Colonic mucosa (tissue), 4 donors: Measurements from ENCODE around the gene ARL14EPL. TPM values are rescaled to one million over a fixed set of nuclear protein-coding genes. Genes with fewer than 3 reads are reported as not detected.

Experiments used
- DNase-seq: peaks from one replicate; pipeline ENCODE4 v3.0.0-alpha.2; 2020
- H3K27ac ChIP-seq: fragments of 200-600 bp; one replicate; pipeline ENCODE4 v1.8.0; 2021
- H3K27me3 ChIP-seq: fragments of 200-600 bp; one replicate; pipeline ENCODE4 v1.8.0; 2021
- H3K36me3 ChIP-seq: fragments of 200-600 bp; one replicate; pipeline ENCODE4 v1.8.0; 2021
- H3K4me1 ChIP-seq: fragments of 200-600 bp; one replicate; pipeline ENCODE4 v1.8.0; 2021; ENCODE audit warnings: mild to moderate bottlenecking
- H3K4me3 ChIP-seq: fragments of 200-600 bp; one replicate; pipeline ENCODE4 v1.8.0; 2021
- H3K9ac ChIP-seq, 2 donors: one replicate each; pipeline ENCODE4 v1.7.0; 2013; ENCODE audit warnings: control low read depth in 2 of 2, low read depth in 2 of 2, low read length in 2 of 2
- H3K9me3 ChIP-seq: fragments of 200-600 bp; one replicate; pipeline ENCODE4 v1.8.0; 2021
- CTCF ChIP-seq: fragments of 200-600 bp; IDR thresholded peaks from one replicate; pipeline ENCODE4 v1.8.0; 2022; ENCODE audit warnings: antibody characterized with exemption, mild to moderate bottlenecking
- intact Hi-C: fragments of 100-400 bp; cut with DNase I; formaldehyde crosslinking; loops from one replicate; pipeline ENCODE4 v1.14.1; 2022
- total RNA-seq, 2 donors: library from RNA; stranded (reverse); fragmentation: NEBNext Ultra II Directional in 1 of 2; extraction: Animal tissue kit (Norgen Biotek cat#: 25700) in 1 of 2; gene quantifications; one replicate each; pipeline ENCODE4 v1.2.1, GENCODE V29; 2021
- donor health status: healthy.
- donor health status: DM: no; HTN: no; CAD: no.
- donor health status: DM: no; HTN: no; CAD: no.

ARL14EPL gene
- total RNA-seq, 2 donors from 2014 or later = not detected

- intact Hi-C loops = no loop called here
Observed at GRCh38 chr5:116035123-116035522, 2.9 kb downstream of the ARL14EPL start.

GRCh38 chr5:116037236-116037822, 5.1 kb downstream of the ARL14EPL start:
- Histone ChIP-seq H3K4me1 (no peaks in the 10 kb centered on the region), H3K9ac (no peak overlapping the region), H3K9me3 (no peaks in the 10 kb centered on the region), H3K36me3 (no peaks in the 10 kb centered on the region), H3K4me3 (no peak overlapping the region), H3K27me3 (no peaks in the 10 kb centered on the region), H3K27ac (no peak overlapping the region)
- no peak for DNase-seq
- intact Hi-C loops = no loop called here
- no peak for TF ChIP-seq CTCF

More at GRCh38 chr5:116035123-116035522, 2.9 kb downstream of the ARL14EPL start:
- Histone ChIP-seq H3K9me3 (no peaks in the 10 kb centered on the region), H3K36me3 (no peaks in the 10 kb centered on the region), H3K27ac (no peak overlapping the region), H3K9ac (no peak overlapping the region), H3K4me1 (no peaks in the 10 kb centered on the region), H3K4me3 (no peak overlapping the region), H3K27me3 (no peaks in the 10 kb centered on the region)
- no peak for TF ChIP-seq CTCF
- DNase-seq = no peak

GRCh38 chr5:116038817-116039216, 6.5 kb downstream of the ARL14EPL start:
- no peaks in the 10 kb centered on the region for H3K9me3 ChIP-seq
- no peak overlapping the region for H3K4me3 ChIP-seq
- H3K36me3 ChIP-seq = no peaks in the 10 kb centered on the region
- no peak for TF ChIP-seq CTCF
- no peak overlapping the region for H3K27ac ChIP-seq
- H3K27me3 ChIP-seq = no peaks in the 10 kb centered on the region
- DNase-seq = no peak
- intact Hi-C loops = no loop called here
- no peaks in the 10 kb centered on the region for H3K4me1 ChIP-seq
- no peak overlapping the region for H3K9ac ChIP-seq

GRCh38 chr5:116042375-116042774, 10.1 kb downstream of the ARL14EPL start:
- Histone ChIP-seq H3K36me3 (no peaks in the 10 kb centered on the region), H3K9me3 (no peaks in the 10 kb centered on the region), H3K27me3 (no peaks in the 10 kb centered on the region), H3K4me3 (no peak overlapping the region), H3K9ac (no peak overlapping the region), H3K27ac (no peak overlapping the region), H3K4me1 (no peaks in the 10 kb centered on the region)
- no peak for TF ChIP-seq CTCF
- intact Hi-C loops = no loop called here
- DNase-seq = no peak

GRCh38 chr5:116044073-116044472, 11.8 kb downstream of the ARL14EPL start:
- H3K36me3 ChIP-seq = no peaks in the 10 kb centered on the region
- no peak for DNase-seq
- no peak for TF ChIP-seq CTCF
- H3K4me1 ChIP-seq = no peaks in the 10 kb centered on the region
- H3K27me3 ChIP-seq = no peaks in the 10 kb centered on the region
- no peak overlapping the region for H3K27ac ChIP-seq
- no peak overlapping the region for H3K9ac ChIP-seq
- intact Hi-C loops = no loop called here
- H3K9me3 ChIP-seq = no peaks in the 10 kb centered on the region
- no peak overlapping the region for H3K4me3 ChIP-seq
